ENCODE results near the gene RBBP8. TPM values are rescaled to one million over a fixed set of nuclear protein-coding genes. Genes with fewer than 3 reads are reported as not detected.
"Not testable (repeated sequence)": the region's sequence is repeated elsewhere in the genome, so short reads cannot be mapped to it uniquely, and the experiment has no call there.

Gene RBBP8
- total RNA-seq, 1 experiment from 2014 or later: 33.3 TPM

DNA sequence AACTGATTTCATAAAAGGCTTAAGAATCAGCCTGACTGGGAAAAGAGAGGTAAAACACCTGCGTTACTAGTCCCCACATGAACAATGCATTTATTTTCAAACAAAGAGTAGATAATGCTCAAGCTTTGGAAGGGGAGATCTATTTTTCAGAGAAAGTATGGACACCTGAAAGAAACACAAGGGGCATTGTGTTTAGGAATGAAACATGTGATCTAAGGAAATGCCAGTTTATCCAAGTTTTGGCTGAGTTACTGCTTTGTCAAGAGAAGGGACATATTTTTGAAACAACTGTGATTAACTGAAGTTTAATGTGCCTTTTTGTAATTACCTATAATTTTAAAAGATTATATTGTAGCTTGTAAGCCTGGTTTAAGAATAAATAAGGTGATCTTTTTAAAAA lies 49.3 kb upstream of the RBBP8 start (continued):
- TF ChIP-seq, protein P1, sequence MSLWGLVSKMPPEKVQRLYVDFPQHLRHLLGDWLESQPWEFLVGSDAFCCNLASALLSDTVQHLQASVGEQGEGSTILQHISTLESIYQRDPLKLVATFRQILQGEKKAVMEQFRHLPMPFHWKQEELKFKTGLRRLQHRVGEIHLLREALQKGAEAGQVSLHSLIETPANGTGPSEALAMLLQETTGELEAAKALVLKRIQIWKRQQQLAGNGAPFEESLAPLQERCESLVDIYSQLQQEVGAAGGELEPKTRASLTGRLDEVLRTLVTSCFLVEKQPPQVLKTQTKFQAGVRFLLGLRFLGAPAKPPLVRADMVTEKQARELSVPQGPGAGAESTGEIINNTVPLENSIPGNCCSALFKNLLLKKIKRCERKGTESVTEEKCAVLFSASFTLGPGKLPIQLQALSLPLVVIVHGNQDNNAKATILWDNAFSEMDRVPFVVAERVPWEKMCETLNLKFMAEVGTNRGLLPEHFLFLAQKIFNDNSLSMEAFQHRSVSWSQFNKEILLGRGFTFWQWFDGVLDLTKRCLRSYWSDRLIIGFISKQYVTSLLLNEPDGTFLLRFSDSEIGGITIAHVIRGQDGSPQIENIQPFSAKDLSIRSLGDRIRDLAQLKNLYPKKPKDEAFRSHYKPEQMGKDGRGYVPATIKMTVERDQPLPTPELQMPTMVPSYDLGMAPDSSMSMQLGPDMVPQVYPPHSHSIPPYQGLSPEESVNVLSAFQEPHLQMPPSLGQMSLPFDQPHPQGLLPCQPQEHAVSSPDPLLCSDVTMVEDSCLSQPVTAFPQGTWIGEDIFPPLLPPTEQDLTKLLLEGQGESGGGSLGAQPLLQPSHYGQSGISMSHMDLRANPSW (CRISPR knock-in tag; conservative IDR thresholded peaks at IDR 0.05; ENCODE audit: low read depth): no peak
- TF ChIP-seq CBFB (CRISPR knock-in tag; IDR thresholded peaks at IDR 0.05; ENCODE audit: low read depth) (no peak), ZNF138 (CRISPR knock-in tag; conservative IDR thresholded peaks at IDR 0.05) (no peak)

DNA sequence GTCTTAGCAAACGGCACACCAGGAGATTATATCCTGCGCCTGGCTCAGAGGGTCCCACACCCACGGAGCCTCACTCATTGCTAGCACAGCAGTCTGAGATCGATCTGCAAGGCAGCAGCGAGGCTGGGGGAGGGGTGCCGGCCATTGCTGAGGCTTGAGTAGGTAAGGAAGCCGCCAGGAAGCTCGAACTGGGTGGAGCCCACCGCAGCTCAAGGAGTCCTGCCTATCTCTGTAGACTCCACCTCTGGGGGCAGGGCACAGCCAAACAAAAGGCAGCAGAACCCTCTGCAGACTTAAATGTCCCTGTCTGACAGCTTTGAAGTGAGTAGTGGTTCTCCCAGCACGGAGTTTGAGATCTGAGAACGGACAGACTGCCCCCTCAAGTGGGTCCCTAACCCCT lies 47.4 kb upstream of the RBBP8 start:
- POLR2A ChIA-PET; H3K27ac Mint-ChIP-seq; H3K4me1 Mint-ChIP-seq; ATAC-seq; H3K27me3 Mint-ChIP-seq (ENCODE audit: low read depth); DNase-seq (ENCODE audit: low spot score); CTCF ChIA-PET; H3K4me3 Mint-ChIP-seq: not testable (repeated sequence)
- peaks cover 26% of the 10 kb centered on the region for H3K36me3 Mint-ChIP-seq
- H3K9me3 Mint-ChIP-seq: peaks cover 34% of the 10 kb centered on the region

DNA sequence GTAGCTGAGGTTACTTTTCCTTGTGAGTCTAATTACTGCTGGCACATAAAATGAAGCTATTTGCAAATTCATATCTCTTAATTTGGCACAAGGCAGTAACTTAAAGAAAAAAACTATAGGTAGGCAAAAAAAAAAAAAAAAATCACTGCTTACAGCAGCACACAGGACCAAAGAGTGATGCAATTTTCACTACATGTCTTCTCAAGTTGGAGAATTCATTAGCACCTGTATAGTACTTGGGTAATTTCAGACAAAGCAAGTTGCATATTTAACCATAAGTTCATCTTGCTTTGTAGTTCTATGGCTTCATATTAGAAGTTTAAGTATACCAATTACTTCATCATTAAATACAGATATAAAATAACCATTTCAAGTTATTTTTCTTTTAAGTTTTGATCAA lies 33.7 kb upstream of the RBBP8 start:
- ChIA-PET CTCF (no interaction called here), POLR2A (interaction anchor here (0.7 kb wide), 1 partner anchor 105 kb away, joined by 3 read pairs; no protein-coding TSS in a partner anchor)

More for the DNA sequence above, 33.7 kb upstream of the RBBP8 start:
- ATAC-seq (no peak), DNase-seq (ENCODE audit: low spot score) (no peak)
- TF ChIP-seq TEAD4 (CRISPR knock-in tag; IDR thresholded peaks at IDR 0.05) (no peak), SMAD4 (CRISPR knock-in tag; IDR thresholded peaks at IDR 0.05) (no peak), ZNF423 (CRISPR knock-in tag; IDR thresholded peaks at IDR 0.05) (no peak)
- TF ChIP-seq, protein P2, sequence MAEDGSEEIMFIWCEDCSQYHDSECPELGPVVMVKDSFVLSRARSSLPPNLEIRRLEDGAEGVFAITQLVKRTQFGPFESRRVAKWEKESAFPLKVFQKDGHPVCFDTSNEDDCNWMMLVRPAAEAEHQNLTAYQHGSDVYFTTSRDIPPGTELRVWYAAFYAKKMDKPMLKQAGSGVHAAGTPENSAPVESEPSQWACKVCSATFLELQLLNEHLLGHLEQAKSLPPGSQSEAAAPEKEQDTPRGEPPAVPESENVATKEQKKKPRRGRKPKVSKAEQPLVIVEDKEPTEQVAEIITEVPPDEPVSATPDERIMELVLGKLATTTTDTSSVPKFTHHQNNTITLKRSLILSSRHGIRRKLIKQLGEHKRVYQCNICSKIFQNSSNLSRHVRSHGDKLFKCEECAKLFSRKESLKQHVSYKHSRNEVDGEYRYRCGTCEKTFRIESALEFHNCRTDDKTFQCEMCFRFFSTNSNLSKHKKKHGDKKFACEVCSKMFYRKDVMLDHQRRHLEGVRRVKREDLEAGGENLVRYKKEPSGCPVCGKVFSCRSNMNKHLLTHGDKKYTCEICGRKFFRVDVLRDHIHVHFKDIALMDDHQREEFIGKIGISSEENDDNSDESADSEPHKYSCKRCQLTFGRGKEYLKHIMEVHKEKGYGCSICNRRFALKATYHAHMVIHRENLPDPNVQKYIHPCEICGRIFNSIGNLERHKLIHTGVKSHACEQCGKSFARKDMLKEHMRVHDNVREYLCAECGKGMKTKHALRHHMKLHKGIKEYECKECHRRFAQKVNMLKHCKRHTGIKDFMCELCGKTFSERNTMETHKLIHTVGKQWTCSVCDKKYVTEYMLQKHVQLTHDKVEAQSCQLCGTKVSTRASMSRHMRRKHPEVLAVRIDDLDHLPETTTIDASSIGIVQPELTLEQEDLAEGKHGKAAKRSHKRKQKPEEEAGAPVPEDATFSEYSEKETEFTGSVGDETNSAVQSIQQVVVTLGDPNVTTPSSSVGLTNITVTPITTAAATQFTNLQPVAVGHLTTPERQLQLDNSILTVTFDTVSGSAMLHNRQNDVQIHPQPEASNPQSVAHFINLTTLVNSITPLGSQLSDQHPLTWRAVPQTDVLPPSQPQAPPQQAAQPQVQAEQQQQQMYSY (CRISPR knock-in tag; IDR thresholded peaks at IDR 0.05): no peak
- TF ChIP-seq, protein P3, sequence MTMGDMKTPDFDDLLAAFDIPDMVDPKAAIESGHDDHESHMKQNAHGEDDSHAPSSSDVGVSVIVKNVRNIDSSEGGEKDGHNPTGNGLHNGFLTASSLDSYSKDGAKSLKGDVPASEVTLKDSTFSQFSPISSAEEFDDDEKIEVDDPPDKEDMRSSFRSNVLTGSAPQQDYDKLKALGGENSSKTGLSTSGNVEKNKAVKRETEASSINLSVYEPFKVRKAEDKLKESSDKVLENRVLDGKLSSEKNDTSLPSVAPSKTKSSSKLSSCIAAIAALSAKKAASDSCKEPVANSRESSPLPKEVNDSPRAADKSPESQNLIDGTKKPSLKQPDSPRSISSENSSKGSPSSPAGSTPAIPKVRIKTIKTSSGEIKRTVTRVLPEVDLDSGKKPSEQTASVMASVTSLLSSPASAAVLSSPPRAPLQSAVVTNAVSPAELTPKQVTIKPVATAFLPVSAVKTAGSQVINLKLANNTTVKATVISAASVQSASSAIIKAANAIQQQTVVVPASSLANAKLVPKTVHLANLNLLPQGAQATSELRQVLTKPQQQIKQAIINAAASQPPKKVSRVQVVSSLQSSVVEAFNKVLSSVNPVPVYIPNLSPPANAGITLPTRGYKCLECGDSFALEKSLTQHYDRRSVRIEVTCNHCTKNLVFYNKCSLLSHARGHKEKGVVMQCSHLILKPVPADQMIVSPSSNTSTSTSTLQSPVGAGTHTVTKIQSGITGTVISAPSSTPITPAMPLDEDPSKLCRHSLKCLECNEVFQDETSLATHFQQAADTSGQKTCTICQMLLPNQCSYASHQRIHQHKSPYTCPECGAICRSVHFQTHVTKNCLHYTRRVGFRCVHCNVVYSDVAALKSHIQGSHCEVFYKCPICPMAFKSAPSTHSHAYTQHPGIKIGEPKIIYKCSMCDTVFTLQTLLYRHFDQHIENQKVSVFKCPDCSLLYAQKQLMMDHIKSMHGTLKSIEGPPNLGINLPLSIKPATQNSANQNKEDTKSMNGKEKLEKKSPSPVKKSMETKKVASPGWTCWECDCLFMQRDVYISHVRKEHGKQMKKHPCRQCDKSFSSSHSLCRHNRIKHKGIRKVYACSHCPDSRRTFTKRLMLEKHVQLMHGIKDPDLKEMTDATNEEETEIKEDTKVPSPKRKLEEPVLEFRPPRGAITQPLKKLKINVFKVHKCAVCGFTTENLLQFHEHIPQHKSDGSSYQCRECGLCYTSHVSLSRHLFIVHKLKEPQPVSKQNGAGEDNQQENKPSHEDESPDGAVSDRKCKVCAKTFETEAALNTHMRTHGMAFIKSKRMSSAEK (CRISPR knock-in tag; IDR thresholded peaks at IDR 0.05; ENCODE audit: borderline replicate concordance): no peak
- no peaks in the 10 kb centered on the region for H3K27me3 Mint-ChIP-seq (ENCODE audit: low read depth)
- H3K27ac Mint-ChIP-seq: no peak overlapping the region
- peaks cover 14% of the 10 kb centered on the region for H3K36me3 Mint-ChIP-seq
- H3K9me3 Mint-ChIP-seq: peaks cover 27% of the 10 kb centered on the region
- no peak overlapping the region for H3K4me3 Mint-ChIP-seq
- no peaks in the 10 kb centered on the region for H3K4me1 Mint-ChIP-seq
